HepG2 (cell line): ENCODE results near the gene MINDY1. TPM values are rescaled to one million over a fixed set of nuclear protein-coding genes. Genes with fewer than 3 reads are reported as not detected.

Experiments
- CBX1 ChIP-seq: IDR thresholded peaks from one replicate; pipeline ENCODE4 v1.6.1; 2016; ENCODE audit warnings: antibody characterized with exemption, low read depth
- EHMT2 ChIP-seq: fragments of 200-600 bp; sonication (generic); IDR thresholded peaks from 2 replicates; pipeline ENCODE4 v1.7.0; 2017; ENCODE audit warnings: antibody characterized with exemption, low read depth, low read length, borderline replicate concordance
- JARID2 ChIP-seq: sonication (generic); formaldehyde crosslinking; IDR thresholded peaks from 2 replicates; pipeline ENCODE4 v1.8.1; 2023; ENCODE audit warnings: missing genetic modification reagents, inconsistent platforms; ENCODE audit not compliant: insufficient replicate concordance
- LCORL ChIP-seq, 2 experiments: fragments of 450-650 bp in 1 of 2; sonication (generic) in 1 of 2; formaldehyde crosslinking in 1 of 2; IDR thresholded peaks; 2 replicates each; pipeline versions ENCODE4 v1.5.0 to v1.6.1; 2017 to 2020; ENCODE audit warnings: antibody characterized with exemption in 1 of 2, missing genetic modification reagents in 1 of 2
- MAZ ChIP-seq, 2 experiments: sonication (generic) in 1 of 2; formaldehyde crosslinking in 1 of 2; IDR thresholded peaks; 2 replicates each; pipeline versions ENCODE4 v1.5.0 to v1.6.1; 2012 to 2020; ENCODE audit warnings: low read depth in 2 of 2, mild to moderate bottlenecking in 2 of 2, borderline replicate concordance in 1 of 2, improper control_type of control experiment in 1 of 2, low read length in 1 of 2, missing genetic modification reagents in 1 of 2, moderate library complexity in 1 of 2
- PAF1 ChIP-seq: IDR thresholded peaks from 2 replicates; pipeline ENCODE4 v1.6.1; 2016; ENCODE audit warnings: missing genetic modification reagents, missing compliant biosample characterization
- SP5 ChIP-seq: IDR thresholded peaks from 2 replicates; pipeline ENCODE4 v1.6.1; 2016; ENCODE audit warnings: low read depth, borderline replicate concordance
- TOPORS ChIP-seq: sonication (generic); formaldehyde crosslinking; IDR thresholded peaks from 2 replicates; pipeline ENCODE4 v1.8.0; 2023; ENCODE audit warnings: mild to moderate bottlenecking, missing genetic modification reagents
- YEATS2 ChIP-seq: sonication (generic); formaldehyde crosslinking; IDR thresholded peaks from 2 replicates; pipeline ENCODE4 v1.4.0; 2020; ENCODE audit warnings: missing genetic modification reagents, borderline replicate concordance
- ZNF12 ChIP-seq: sonication (generic); formaldehyde crosslinking; IDR thresholded peaks from 2 replicates; pipeline ENCODE4 v1.5.0; 2020; ENCODE audit warnings: missing genetic modification reagents
- ZNF30 ChIP-seq: sonication (generic); formaldehyde crosslinking; IDR thresholded peaks from 2 replicates; pipeline ENCODE4 v1.5.0; 2020; ENCODE audit warnings: mild to moderate bottlenecking, missing genetic modification reagents
- ZNF430 ChIP-seq: sonication (generic); formaldehyde crosslinking; IDR thresholded peaks from 2 replicates; pipeline ENCODE4 v1.9.0; 2021; ENCODE audit warnings: mild to moderate bottlenecking, missing genetic modification reagents
- ZNF543 ChIP-seq: sonication (generic); formaldehyde crosslinking; IDR thresholded peaks from 2 replicates; pipeline ENCODE4 v1.4.0; 2020; ENCODE audit warnings: mild to moderate bottlenecking, missing genetic modification reagents
- polyA plus RNA-seq, 8 experiments: library from polyadenylated mRNA; depleted of rRNA in 3 of 8; stranded (reverse) in 7 of 8; unstranded in 1 of 8; fragments of >200 nt; fragmentation: Illumina TruSeq in 4 of 8; extraction: Trizol in 4 of 8; gene quantifications; 2 replicates each; pipeline versions ENCODE4 v1.2.1 to v1.2.3, GENCODE V29; 2011 to 2016; ENCODE audit warnings: low read depth in 4 of 8, missing spikeins in 1 of 8, mixed read lengths in 1 of 8; ENCODE audit not compliant: insufficient read depth in 1 of 8
- total RNA-seq, 5 experiments: library from RNA; depleted of rRNA; stranded (reverse); fragments of >200 nt; fragmentation: Illumina TruSeq; extraction: Trizol; gene quantifications; 2 replicates each; pipeline ENCODE4 v1.2.3, GENCODE V29; 2016; ENCODE audit warnings: low read depth in 1 of 5
- TF ChIP-seq, protein P1 (sequence below): sonication (generic); formaldehyde crosslinking; IDR thresholded peaks from 2 replicates; pipeline ENCODE4 v1.5.1; 2020; ENCODE audit warnings: missing genetic modification reagents, mild to moderate bottlenecking, borderline replicate concordance
- TF ChIP-seq, protein P2 (sequence below), 2 experiments: sonication (generic) in 1 of 2; formaldehyde crosslinking in 1 of 2; IDR thresholded peaks; 2 replicates each; pipeline versions ENCODE4 v1.6.1 to v1.9.0; 2014 to 2022; ENCODE audit warnings: antibody characterized with exemption in 1 of 2, borderline replicate concordance in 1 of 2, inconsistent platforms in 1 of 2, low read depth in 1 of 2, missing genetic modification reagents in 1 of 2
- TF ChIP-seq, protein P3 (sequence below): sonication (generic); formaldehyde crosslinking; IDR thresholded peaks from 2 replicates; pipeline ENCODE4 v1.4.0; 2020; ENCODE audit warnings: missing genetic modification reagents; ENCODE audit errors: not compliant biosample characterization

The MINDY1 gene
- total and polyA plus RNA-seq, 2 of the 13 experiments (the other 11 are each of a cell fraction or from before 2014, with no cell fraction given) = 11.1 to 15.0 TPM

DNA sequence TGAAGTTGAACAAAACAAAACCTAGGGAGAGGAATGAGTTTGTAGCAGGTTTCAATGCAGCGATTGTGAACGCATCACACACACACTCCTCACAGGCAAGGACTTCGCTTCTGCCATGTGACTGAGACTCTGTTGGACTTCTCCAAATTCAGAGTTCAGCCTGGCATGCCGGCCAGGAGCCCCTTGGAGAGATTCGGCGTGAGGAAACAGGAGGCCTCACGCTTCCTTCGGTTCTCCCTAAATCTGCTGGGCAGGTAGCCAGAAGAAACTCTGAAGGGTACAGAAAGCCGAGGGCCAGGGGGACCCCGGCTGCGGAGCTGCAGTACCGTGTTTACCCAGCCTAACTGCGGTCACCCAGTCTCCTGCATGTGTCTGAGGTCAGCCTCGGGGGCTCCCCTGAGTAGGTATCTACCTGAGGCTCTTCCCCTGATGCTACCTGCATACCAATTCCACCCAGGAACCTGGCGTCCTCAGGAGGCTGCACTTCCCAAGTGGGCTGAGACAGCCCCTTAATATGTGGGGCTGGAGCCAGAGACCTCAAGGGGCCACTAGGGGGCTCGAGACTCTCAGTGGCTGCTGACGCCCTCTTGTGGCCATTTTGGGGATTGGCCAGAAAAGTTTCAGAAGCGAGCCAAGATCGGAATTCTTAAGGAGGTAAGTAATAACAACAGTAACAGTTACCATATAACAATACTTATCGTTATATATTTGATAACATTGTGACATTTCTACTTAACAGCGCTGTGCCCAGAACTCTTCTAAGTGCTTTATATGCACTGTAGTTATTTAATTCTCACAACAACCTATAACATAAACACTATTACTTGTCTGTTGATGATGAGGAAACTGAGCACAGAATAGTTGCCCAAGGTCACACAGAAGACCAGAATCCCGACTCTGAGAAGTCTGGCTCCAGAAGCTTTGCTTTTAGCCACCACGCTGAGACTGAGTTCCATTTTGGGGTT, 27.3 kb downstream of the MINDY1 start (continued):
- TF ChIP-seq, protein P1, sequence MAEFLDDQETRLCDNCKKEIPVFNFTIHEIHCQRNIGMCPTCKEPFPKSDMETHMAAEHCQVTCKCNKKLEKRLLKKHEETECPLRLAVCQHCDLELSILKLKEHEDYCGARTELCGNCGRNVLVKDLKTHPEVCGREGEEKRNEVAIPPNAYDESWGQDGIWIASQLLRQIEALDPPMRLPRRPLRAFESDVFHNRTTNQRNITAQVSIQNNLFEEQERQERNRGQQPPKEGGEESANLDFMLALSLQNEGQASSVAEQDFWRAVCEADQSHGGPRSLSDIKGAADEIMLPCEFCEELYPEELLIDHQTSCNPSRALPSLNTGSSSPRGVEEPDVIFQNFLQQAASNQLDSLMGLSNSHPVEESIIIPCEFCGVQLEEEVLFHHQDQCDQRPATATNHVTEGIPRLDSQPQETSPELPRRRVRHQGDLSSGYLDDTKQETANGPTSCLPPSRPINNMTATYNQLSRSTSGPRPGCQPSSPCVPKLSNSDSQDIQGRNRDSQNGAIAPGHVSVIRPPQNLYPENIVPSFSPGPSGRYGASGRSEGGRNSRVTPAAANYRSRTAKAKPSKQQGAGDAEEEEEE (CRISPR knock-in tag) = no peak
- TF ChIP-seq MAZ (IDR thresholded peaks at IDR 0.05; ENCODE audit: borderline replicate concordance, low read depth, low read length) (no peak), MAZ (CRISPR knock-in tag; IDR thresholded peaks at IDR 0.05; ENCODE audit: low read depth) (no peak), YEATS2 (peak; percentile 29; the same call in 1 of the 2 replicates), LCORL (IDR thresholded peaks at IDR 0.05) (no peak), LCORL (CRISPR knock-in tag; IDR thresholded peaks at IDR 0.05) (no peak), ZNF543 (CRISPR knock-in tag) (0 out of 2 replicates have a peak, but pooled peaks have one; percentile 48), ZNF30 (CRISPR knock-in tag) (no peak), EHMT2 (no peak), ZNF430 (no peak), SP5 (CRISPR knock-in tag) (0 out of 2 replicates have a peak, but pooled peaks have one; percentile 12), JARID2 (CRISPR knock-in tag) (no peak), ZNF12 (CRISPR knock-in tag) (no peak), CBX1 (no peak), TOPORS (CRISPR knock-in tag) (no peak), PAF1 (CRISPR knock-in tag) (no peak)
- TF ChIP-seq, protein P2, sequence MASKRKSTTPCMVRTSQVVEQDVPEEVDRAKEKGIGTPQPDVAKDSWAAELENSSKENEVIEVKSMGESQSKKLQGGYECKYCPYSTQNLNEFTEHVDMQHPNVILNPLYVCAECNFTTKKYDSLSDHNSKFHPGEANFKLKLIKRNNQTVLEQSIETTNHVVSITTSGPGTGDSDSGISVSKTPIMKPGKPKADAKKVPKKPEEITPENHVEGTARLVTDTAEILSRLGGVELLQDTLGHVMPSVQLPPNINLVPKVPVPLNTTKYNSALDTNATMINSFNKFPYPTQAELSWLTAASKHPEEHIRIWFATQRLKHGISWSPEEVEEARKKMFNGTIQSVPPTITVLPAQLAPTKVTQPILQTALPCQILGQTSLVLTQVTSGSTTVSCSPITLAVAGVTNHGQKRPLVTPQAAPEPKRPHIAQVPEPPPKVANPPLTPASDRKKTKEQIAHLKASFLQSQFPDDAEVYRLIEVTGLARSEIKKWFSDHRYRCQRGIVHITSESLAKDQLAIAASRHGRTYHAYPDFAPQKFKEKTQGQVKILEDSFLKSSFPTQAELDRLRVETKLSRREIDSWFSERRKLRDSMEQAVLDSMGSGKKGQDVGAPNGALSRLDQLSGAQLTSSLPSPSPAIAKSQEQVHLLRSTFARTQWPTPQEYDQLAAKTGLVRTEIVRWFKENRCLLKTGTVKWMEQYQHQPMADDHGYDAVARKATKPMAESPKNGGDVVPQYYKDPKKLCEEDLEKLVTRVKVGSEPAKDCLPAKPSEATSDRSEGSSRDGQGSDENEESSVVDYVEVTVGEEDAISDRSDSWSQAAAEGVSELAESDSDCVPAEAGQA (IDR thresholded peaks at IDR 0.05; ENCODE audit: low read depth) = no peak
- TF ChIP-seq, protein P2 (CRISPR knock-in tag; IDR thresholded peaks at IDR 0.05; ENCODE audit: borderline replicate concordance) = no peak
- TF ChIP-seq, protein P3, sequence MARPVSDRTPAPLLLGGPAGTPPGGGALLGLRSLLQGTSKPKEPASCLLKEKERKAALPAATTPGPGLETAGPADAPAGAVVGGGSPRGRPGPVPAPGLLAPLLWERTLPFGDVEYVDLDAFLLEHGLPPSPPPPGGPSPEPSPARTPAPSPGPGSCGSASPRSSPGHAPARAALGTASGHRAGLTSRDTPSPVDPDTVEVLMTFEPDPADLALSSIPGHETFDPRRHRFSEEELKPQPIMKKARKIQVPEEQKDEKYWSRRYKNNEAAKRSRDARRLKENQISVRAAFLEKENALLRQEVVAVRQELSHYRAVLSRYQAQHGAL (CRISPR knock-in tag) = no peak
